T1000 (cell line): Measurements from ENCODE around the gene SPTB.

Experiments
- DNase-seq: peaks from one replicate; lab custom pipeline; 2025; ENCODE audit warnings: mixed read lengths; lab: John Stamatoyannopoulos, UW

The SPTB gene

DNA sequence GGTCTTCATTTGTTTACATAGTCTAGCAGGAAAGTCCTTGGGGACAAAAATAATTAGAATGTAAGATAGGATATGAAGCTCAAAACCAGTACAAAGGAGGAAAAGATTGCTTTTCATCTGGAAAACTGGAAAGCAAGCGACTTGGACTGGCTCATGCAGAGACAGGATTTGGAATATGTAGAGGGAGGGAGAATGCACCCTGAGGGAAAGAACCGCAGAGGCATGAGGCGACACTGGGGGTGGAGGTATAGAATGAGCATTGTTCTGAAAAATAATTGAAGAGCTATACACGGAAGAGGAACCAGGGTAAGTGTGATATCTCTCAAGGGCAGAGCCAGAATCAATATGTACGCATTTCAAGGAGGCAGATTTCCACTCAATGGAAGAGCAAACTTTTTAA, 90.0 kb downstream of the SPTB start:
- no peak for DNase-seq

DNA sequence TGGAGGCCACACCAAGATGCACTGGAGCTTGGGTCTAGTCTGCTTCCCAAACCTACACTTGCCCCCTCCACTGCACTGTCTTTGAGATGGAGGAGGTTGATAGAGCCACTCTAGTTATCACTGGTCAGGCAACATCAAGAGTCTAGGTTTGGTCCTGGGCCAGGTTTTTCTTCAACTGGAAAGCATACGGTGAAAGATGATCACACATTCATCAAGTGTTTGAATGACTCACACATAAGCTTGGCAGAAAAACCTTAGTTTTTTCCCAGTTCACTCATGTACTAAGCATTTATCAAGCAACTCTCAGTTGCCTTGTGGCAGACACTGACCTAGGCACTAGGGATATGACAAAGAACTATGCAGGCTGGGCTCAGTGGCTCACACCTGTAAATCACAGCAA, 91.0 kb downstream of the SPTB start:
- DNase-seq, result peak; percentile 44

DNA sequence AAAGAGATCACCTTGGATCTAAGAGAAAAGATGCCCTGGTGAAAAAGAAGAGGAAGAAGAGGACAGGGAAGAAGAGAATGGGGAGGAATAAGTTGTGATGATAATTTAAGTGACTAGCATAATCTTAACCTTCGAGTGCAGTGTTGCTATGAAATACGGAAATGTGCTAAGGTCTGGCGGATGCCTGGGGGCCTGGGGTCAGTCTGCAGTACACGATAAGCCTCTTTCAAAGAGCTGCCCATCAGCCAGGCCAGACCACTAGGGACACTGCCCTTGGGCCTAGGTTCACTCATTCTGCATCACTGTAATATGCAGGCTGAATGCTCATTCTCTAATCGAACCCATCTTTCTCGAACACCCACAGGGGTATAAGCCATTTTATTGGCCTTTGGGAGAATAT, 92.1 kb downstream of the SPTB start:
- no peak for DNase-seq

DNA sequence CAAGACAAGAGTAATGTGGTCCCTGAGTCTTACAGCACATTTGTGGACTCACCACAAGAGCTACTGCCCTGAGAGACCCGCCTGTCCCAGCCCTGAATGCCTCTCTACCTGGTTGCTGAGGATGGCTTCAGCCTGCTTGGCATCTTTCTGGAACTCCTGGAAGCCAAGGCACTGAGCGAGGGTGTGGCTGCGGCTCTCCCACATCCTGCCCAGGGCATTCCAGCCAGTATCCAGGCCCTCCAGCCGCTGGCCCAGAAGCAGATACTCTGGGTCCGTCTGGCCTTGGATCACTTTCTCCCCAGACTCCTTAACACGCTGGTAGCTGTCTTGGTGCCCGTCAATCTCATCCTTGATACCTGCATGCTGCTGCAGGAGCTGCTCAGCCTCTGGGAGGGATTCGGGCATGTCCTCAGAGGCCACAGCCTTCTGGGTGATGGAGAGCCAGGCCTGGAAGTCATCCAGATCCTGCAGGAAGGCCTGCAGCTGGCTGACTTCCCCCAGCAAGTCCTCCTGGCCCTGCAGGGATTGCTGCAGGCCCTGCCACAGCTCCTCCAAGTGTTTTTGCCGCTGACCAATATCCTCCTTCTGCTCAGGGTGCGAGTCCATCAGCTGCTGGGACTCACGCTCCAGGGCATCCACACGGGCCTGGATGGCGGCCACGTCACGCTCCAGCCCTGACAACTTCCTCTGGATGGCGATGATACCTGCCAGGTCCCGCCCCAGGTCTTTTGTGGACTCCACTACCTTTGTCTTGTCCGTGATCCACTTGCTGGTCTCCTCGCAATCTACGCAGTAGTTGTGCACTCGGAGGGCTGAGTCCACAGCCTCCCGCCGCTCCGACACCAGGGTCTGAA, 93.2 kb downstream of the SPTB start:
- no peak for DNase-seq

DNA sequence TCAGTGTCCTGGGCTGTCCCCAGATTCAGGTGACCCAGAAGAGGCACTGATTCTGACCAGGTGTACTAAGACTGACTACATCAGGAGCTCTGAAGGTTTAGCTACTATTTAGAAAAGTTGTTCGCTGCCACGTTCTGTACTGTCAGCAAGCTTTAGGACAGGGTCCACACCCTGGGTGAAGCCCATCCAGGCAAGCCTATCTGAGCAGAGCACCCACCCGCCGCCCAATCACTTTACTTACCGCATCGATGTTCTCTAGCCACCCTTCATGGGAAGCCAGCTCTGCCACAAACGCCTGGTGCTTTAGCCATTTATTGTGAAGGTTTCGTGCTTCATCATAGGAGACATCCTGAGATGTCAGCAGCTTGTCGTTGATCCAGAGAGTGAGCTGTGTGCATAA, 95.7 kb downstream of the SPTB start:
- DNase-seq, result no peak

DNA sequence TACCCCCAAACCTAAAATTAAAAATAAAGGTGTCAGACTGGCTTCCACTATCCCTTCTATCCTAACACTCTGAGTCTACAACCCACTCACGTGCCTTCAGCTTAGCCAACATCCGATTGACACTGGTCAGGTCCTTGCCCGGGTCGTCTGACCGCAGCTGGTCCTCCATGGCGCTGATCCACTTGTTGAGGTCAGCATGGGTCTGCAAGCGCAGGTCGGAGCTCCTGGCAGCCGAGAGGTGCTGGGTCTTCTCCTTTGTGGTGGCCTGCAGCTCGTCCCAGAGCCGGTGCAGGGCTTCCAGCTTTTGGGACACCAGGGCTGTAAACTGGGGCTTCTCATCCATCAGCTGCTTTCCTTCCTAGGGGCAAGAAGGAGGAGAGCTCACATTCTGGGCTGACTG, 97.5 kb downstream of the SPTB start:
- no peak for DNase-seq

DNA sequence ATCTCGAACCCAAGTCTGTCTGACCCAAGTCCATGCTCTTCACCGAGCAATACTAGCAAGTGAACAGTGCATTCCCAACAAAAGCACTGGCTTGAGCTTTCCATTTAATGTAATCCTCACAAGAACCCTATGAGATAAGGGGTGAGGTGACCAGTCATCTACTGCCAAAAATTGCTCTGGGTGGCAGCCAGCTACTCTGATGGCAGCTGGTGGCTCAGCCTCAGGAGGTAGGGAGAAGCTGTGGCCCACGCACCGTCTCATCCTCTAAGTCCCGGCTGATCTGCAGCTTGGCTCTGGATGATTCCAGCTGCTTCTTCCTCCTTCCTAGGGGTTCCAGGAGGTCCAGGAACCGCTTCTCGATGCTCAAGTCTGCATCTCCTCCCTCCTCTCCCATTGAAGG, 100.2 kb downstream of the SPTB start:
- DNase-seq, result no peak

DNA sequence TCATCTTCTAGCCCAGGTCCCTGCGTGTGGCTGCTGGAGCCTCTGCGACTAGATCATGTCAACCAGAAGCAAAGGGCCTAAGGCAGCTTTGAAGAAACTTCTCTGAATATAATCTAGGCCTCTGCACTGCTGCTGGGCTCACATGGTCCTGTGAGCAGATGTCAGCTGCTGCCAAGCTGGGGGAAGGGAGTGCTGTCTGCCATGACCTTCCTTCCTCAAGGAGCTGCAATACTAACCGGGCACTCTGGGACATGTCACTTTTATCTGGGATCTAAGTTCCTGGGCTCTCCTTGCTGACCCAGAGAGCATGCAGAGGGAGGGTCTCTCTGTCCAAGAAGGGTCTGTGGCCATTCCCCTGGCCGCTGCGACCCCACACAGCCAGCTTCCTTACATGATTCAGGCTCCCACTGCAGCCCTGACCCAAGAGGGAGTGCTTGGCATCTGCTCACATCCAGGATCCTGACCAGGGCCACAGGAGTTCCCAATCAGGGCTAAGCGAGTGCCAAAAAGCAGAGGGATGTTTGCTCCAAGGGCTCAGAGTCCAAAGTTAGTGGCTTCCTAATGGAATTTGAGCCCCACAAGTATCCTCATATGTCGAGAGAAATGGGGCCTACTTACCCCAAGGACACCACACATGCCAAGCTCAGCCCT, 101.5 kb downstream of the SPTB start:
- no peak for DNase-seq

DNA sequence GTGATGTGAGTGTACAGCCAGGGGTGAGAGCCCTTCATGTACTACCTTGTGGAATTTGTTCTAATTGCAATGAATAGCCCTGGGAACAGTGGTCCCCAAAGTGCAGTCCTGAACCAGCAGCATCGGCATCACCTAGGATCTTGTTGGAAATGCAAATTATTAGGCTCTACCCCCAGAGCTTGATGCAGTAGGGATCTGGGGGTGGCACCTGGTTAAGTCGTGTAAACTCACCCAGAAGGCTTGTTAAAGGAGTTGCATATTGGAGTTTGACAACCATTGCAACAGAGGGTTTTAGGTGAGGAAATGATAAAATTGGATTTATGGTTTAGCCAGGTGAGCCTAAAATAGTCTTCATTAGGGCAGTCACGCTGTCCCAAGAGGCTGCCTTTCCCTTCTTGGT, 102.2 kb downstream of the SPTB start:
- DNase-seq, result no peak

DNA sequence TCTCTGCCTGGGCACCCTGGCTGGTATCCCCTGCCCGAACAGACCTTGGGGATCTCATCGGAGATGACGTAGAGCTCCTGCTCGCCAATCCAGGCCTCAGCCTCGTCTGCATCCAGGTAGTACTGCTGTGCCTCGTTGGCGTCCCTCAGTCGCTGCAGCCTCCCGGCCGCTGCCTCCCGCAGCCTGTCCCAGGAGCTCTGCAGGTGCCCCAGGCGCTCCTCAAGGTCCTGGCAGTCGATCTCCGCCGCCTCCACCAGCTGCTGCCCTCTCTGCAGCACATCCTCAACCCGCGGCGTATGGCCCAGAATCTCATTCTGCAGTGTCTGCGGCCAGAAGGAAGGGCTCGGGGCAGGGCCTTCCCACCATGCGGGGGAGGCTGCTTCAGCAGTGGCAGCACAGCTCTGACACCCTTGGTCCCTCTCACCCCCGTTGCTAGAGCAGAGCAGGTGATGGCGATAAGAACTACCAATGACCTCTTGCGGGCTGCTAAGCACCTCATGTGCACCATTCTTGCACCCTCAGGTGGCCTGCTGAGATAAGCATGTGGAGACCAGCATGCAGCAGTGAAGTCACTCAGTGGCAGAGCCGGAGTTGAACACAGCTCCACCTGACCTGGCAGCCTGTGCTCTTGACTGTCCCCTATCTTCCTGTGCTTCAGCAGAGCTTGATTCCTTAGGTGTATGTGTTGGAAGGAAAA, 104.5 kb downstream of the SPTB start:
- DNase-seq, result no peak

DNA sequence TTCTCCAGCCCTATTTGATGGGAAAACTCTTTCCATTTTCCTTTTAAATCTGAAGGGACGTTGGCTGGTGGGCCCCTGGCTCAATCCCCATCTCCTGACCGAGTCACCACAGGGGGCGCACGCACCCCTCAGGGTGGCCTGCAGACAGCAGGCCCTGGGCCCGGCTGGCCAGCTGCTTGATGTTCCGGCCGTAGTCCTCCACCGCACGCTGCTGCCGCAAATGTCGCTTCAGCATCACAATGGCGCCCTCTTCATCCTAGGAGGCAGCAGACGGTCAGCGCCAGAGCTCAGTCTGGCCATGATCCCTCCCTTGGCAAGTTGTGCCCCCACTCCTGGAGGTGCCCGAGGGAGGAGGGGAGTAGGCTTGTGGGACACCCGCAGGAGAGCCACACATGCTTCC, 105.4 kb downstream of the SPTB start:
- no peak for DNase-seq

DNA sequence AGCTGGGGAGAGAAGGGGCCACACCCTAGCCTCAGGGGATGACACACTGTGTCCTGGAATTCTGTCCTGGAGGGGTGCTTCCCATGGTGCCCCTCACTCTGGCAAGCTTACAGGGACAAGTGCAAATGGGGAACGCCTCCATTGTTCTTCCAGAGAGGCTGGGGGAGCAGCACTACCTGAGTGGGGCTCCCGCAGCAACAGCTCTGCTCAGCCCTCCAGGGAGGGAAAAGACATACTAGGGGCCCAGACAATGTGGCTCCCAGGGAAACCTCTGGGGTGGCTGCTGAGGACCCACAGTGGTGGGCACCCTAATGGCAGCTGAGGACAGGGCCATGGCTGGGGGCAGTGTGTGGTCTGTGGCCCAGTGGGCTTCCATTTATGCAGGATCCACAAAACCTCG, 106.1 kb downstream of the SPTB start:
- DNase-seq, result no peak

DNA sequence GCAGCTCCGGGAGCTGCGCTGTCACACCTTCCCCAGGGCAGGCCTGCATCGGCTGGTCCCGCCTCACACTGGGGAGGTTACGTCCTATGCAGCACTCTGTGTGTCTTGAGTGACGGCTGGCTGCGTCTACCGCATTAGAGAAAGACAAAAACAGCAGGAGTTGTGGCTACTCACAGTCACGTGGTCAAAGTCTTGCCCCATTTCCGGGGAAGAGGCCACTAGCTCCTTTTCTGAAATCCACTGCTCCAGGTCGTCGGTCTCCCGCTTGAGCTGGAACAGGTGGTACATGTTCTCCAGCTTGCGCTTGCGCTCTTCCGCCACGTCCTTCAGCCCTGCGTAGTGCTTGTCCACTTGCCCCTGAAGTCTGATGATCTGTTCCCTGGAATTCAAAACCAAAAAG, 106.7 kb downstream of the SPTB start:
- DNase-seq, result no peak

DNA sequence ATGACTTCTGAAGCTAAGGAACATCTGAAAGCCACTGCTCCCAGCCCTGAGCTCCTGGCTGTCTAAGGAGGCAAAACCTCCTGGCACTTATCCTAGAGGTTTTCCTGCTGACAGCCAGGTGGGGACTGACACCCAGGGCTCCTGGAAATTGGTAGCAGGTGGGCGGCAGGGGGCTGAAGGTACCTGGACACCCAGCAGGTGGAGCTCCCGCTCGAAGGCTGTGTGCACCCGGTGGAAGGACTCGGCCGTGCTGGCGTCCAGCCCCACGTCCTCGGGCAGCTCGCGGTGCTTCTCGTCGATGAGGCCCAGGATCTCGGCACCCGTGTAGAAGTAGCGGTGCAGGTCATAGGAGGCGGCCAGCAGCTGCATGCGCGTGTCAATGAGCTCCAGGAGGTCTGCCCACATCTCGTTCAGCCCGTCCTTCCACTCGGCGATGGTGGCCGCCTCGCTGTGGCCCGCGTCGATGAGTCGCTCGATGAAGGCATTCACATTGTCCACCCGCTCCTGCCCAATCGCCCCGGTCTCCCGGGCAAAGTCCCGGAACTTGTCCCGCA, 107.2 kb downstream of the SPTB start:
- DNase-seq, result no peak

DNA sequence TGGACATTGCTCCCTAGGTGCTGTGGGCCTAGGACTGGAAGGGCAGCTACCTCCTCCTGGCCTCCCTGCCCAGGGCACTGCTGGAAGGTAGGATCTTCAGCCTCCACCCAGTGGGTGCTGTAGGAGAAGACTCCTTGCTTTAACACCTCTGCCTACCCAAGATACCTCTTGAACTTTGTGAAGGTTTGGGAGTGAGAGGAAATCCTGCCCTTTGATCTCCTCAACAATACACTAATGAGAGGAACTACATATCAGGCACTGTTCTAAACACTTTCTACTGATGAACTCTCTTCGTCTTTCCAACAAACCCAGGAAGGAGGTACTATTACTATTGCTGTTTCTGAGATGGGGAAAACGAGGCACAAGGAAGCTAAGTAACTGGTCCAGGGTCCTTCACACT, 108.5 kb downstream of the SPTB start:
- no peak for DNase-seq

DNA sequence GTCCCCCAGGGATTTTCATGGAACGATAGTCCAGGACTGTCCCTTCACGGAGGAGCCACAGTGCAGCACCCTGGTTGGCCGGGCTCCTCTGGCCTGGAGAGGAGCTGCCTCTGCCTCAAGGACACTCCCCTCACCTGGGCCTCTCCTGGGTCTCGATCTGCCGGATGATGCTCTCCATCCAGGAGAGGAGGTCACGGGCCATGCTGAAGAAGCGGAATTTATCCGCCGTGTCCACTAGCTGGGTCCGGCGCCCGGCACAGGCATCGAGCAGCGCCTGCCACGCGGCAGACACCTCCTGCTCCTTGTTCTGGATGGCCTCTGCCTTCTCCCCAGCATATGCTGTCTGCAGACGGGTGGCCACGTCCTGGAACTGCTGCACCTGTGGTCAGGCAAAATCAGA, 109.0 kb downstream of the SPTB start:
- DNase-seq, result no peak

DNA sequence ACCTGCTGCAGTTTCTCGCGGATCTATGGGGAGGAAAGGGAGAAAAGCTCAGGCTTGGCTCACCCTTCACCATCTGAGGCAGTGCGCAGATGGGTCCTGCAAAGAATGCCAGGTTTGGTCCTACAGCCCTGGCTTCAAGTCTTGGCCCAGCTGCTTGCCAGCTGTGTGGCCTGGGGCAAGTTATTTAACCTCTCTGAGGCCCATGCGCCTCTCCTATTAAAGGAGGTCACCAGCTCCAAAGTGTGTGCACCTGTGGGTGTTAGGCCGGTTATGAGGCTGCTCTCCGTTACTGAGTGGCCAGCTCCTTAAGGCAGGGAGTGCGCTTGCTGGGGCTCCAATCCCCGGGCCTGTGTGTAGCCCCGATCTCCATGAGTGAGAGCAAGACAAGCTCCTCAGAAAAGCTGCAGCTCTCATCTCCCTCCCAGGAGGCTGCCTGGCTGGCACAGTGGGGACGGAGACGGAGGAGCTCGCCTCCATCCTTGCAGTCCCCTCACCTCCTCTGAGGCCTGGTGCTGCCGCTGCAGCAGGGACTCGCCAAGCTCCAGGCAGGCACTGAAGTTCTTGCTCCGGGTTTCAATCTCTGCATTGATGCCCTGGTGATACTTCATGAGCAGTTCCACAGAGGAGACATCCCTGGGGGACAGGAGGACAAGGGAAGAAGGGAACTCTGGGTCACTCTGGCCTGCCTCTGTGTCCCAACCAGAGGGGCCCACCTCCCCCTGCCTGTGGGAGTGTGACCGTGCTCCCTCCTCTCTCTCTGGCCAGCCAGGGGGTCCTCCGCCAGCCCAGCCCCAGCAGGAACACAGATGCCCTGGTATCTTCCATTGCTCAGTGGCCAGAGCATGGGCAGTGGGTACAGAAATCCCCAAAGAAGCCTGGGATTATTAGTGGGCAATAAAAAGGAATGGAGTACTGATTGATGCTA, 110.3 kb downstream of the SPTB start:
- DNase-seq, result no peak

DNA sequence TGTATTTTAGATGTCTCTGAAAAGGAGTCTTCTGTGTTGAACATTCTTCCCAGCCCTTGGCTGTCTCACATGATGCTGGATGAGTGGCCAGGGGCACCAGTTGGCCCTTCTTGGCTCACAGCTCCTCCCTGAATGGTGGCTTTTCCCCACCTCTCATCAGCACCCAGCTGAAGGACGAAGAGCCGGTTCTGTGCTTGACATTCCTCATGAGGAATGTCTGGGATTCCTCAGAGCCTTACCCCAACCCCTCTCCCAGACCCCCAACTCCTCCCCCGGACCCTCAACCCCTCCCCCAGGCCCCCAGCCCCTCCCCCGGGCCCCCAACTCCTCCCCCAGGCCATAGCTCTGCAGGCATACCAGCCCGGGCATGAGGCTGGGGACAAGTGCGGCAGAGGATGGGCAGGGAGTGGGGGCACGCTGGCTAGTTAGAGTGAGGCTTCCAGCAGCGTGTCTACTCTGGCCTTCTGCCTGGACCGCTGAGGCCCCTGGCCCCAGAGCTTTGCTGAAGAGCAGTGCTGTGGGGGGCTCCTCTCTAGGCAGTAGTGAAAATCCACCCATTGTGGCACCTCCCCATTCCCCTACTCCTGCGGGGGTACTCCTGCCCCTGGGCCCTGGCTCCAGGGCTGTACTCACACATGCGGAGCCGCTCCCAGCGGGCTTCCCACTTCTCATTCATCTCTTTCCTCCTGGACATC, 111.2 kb downstream of the SPTB start:
- no peak for DNase-seq

DNA sequence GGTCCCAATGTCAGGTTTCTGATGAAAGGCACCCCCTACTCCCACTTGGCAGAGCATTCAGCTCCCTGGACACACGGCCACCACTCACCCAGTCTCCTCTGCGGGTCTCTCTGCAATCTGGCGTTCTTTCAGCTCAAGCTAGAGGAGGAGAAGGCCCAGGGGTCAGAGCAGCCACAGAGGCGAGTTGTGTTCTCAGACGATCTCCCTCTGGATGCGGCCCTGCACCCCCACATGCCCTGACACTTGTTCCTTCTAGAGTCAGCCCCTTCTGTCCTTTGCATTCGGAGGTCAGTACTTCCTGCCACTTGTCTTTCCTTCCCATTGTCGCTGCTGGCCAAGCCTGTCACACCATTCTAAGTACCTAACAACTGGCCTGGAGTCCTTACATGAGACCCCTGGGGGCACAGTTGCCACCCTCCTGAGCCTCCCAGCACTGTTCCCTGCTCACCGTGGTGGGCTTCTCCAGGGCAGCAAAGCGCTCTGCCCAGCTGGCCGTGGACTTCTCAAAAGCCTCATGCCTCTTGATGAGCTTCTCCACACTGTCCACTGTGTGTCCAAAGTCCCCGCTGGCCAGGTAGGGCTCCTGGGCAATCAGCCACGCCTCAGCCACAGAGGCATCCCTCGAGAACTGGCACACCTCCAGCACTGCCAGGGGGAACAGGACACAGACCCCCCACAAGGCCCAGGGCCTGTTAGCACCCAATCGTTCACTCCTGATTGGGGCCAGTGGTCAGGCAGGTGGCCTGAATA, 112.3 kb downstream of the SPTB start:
- DNase-seq, result no peak

DNA sequence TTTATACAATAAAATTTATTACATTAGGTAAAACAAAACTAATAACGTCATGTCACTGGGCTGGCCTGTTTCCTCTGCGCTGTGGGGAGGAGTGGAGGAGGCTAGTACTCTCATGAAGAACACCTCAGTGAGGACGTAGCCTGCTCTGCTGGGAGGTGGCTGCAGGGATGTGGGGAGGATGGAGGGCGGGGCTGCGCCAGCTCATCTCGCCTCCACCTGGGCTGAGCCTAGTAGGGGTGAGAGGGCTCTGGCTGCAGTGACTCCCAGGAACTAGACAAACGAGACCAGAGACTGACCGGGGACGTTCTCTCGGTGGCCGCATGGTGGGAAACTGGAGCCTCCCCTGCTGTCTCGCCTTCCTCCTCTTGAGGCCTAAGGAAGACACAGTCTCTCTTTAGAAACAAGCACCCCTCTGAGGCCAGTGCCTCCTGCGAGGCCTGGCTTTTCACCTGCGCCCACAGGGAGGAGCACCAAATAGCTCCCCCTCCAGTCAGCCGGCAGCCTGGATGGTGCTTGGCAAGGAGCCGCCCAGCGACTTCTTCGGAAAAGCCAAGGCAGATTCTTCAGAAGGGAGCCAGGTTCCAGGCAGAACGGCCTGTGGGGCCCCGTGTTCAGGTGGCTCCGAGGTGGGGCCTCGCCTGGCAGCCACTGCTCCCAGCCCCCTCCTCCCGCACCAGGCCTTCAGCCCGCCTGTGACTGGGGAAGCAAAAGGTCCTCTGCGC, 113.1 kb downstream of the SPTB start:
- DNase-seq, result no peak
